GM18499 (cell line): Measurements from ENCODE around the gene AK4.

Source experiments
- ATAC-seq: cut with Tn5 transposase; IDR thresholded peaks from one replicate; pipeline ENCODE4 v1.9.1; 2021; ENCODE audit warnings: moderate number of reproducible peaks; ENCODE audit not compliant: insufficient read depth, unreplicated experiment

AK4 gene

DNA sequence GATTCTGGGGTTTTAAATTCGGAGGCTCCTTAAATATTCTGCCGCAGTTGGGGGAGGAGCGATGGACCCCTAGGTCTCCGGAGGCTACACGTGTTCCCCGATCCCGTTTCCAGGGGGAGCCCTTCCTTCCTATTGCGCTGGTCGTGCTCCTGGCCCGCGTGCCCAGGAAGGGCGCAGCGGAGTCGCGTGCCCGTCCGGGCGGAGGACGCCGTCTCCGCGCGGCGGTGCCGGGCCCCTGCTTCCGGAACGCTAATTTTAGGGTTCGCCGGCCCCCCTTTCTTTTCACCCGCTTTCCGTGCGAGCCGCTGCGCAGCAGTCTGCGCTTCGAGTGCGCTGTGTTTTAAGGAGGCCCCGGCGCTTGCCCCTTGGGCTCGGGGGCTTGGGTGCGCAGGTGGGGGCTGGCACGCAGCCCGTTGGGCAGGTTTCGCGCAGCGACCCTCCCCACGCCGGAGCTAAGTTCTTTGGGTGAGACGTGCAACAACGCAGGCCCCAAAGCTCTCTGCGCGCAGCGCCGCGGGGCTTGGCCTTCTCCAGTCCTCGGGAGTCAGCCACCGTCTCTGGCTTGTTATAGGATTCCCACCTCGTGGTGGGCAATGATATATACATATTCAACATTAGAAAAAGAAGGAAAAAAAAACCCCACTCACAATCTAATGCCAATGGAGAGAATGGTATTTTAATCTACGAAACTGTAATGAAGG is 117.8 kb downstream of the AK4 start:
- no peak for ATAC-seq

DNA sequence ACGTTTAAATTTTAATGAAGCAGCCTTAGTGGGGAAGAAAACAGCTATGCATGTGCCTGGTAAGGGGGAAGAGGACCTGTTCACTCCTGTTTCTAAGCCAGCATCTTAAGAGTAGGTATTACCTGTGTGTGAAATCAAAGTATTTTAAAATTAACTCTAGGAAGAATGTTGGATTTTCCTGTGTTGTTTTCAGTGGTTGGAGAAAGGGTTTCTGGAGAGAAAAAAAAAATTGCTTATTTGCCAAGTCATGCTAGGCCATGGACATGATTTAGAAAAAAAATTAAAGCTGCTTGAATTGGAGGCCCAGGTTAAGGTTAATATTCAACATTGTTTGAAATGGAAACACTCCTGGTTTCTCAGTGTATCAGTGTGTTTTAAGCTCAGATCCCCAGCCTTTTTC is 118.5 kb downstream of the AK4 start:
- no peak for ATAC-seq

DNA sequence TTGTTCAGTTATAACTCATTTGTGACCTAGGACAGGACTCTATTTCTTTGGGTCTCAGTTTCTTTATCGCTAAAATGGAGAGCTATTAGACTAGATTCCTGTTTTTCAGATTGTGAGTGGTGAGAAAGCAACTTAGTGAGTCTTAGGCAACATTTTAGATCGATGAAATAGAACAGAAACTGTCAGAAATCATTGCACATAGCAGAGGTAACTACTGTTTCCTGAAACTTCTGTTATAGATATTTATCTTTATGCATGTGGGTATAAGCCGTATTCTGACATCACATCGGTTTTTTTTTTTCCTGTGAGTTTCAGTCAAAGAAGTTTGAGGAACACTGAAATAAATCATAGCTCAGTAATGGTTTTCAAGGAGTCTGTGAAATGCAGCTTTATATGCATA is 119.3 kb downstream of the AK4 start:
- no peak for ATAC-seq

DNA sequence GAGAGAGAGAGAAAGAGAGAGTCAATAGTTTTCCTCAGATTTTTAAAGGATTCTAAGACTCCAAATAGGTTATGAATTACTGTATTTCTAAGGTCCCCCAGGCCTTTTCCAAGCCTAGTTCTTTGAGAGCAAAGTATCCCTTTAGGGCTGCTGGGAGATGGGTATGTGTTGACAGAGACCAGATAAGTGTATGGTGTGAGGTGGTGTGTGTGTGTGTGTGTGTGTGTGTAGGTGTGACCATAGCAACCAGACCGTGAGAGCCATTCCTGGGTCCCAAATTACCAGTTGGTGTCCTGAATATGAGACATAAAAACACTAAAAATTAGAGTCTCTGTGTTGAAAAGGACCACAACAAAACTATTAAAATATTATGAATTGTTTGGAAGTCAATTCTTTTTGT is 119.7 kb downstream of the AK4 start:
- ATAC-seq = no peak

DNA sequence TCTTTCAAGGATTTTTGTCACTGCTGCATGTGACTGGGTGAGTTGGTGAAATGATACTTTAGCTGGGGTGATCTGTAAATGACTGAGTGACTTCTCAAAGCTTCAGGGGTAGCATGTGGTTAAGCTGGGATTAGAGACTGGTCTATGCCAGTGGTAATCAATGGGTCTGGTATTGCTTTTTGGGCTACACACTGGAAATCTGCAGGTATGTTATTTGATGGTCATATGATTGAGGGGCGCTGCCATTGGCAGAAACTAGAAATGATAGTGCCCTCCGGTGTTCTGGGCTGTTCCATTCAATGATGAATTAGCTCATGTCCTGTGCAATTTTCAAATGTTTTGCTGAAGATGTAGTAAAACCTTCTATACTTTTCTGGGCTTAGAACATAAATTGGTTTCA is 121.6 kb downstream of the AK4 start:
- ATAC-seq = no peak

DNA sequence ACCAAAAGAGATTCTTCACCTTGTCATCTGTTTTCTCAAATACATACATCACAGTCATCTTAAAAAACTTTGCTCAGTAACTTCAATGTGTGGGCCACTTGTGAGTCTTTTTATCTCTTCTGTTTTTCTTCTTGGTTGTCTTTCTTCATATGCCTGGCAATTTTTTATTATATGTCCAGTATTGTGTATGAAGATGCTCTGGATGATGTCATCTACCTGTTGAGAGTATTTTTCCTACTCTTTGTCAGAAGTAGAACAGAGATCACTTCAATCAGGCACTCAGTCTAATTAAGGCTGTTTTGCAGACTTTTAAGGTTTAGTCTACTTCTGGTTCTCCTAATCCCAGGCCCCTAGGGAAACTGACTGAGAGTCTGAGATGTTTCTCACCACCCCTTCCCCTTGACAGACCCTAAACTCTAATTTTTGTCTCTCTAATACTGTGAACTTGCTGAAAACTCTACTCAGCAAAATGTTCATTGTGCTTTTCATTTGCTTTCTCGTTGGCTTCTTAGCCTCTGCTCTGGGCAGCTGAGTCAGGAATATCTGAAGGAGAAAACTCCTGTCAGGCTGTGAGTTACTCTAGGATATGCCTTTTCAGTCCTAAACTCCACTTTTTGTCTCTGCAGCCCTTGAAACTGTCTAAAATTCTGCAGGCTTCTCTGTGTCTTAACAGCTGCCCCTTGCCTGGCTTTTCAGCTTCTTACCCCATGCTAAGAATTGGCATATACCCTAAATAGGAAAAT is 128.4 kb downstream of the AK4 start:
- ATAC-seq = no peak

DNA sequence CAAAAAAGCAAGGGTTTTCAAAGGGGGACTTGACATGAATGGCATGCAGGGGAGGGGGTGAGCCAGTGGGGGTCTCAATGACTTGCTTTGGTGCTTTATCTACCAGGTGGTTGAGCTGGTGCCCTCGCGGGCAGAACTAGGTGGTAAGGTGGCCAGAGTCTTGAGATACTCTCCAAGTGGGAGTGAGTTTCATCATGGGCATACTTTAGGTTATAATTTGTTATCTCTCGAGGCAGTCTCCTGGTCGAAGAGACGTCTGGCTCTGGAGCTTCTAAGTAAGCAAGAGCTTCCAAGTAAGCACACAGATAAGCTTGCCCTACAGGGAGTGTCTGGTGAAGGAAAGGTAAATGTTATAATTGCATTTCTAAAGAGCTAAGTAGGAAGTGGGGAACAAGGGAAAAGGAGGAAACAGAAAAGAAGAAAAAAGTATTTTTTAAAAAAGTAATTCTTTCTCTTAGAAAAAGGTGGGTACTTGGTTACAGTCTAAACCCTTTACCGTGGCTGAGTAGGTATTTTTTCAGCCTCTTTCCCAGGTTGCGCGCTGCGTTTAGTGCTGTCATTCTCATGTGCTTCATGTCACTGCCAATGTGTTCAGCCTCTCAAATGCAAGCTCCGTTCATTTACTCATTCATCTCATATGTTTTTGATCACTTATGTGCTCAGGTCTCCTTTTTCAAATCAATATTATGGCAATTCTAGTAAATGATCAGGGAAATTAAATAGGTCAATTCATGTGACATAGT is 129.8 kb downstream of the AK4 start:
- no peak for ATAC-seq

DNA sequence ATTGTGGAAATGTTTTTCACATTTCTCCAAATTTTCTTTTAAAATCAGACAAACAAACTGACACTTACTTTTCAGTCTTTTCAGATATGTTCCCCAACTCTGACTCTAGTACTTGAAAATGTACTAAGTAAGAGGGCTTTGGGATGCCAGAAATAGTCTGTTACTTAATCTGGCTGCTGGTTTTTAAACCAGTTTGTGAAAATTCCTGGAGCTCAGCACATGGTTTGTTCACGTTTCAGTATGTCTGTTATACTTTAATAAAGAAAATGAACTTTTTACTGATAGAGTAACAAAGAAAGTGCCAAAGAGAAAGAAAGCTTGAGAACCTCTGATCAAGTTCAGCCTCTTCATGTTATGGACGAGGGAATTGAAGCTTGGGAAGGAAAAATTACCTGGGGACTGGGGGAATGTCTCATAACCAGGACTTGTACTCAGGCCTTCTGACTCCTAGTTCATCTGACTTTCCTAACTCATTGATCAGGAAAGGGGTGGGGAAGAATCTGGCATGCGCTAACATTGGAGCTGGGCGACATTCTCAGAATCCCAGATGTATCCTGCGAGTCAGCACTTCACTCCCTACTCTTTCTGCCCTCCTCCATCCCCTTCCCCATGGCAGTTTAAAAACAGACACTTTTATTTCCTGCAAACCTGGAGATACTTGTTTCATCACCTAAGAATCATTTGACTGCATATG is 130.5 kb downstream of the AK4 start:
- ATAC-seq = no peak

DNA sequence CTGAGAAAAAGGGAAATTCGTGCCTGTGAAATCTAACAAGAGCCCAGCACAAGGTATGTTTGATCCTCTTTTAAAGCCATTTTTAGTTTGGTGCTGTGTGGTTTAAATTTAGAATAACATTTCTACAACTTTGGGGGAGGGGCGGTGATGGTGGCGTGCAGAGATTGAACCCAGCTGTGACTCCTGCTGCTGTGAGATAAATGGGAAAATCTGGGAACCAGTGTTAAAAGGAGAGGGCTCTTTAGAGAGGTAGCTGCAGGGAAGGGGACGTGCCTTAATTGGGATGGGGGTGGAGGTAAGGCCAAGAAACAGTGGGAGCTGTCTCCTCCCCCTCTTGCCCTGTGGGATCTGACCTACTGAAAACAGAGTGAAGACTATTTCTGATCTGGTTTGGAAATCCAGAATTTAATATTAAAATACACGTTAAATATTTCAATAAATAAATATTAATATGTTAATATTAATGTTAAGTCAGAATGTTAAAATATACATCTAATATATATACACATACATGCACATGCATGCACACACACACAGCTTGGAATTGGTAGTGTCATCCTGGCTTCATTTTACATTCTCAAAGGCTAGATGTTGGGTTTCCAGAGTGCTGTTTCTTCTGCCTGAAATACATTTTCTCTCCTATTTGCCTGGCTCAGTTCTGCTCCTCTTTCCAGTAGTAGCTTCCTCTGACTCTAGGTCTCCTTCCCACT is 131.2 kb downstream of the AK4 start:
- no peak for ATAC-seq
